Stimulated activated naive CD8-positive, alpha-beta T cell treated with anti-CD3 and anti-CD28 coated beads, Interleukin-15, amount 100 ng/mL, for 72 hours (primary cell): Measurements from ENCODE around the gene LAMB3.
"Not testable (repeated sequence)": the region's sequence is repeated elsewhere in the genome, so short reads cannot be mapped to it uniquely, and the experiment has no call there.

ENCODE experiments used
- ATAC-seq: fragments of 150-1000 bp; cut with Tn5 transposase; 2 replicates; pipeline ENCODE4 v1.10.0; 2021; ENCODE audit warnings: mild to moderate bottlenecking, moderate library complexity
- DNase-seq, 2 donors: peaks; one replicate each; pipeline ENCODE4 v3.0.0; 2021 to 2022
- H3K27ac Mint-ChIP-seq, 2 donors: one replicate each; pipeline ENCODE4 v1.8.0; 2022; ENCODE audit warnings: mild to moderate bottlenecking in 2 of 2, mixed read lengths in 2 of 2, moderate library complexity in 2 of 2
- H3K27me3 Mint-ChIP-seq: one replicate; pipeline ENCODE4 v1.8.0; 2022; ENCODE audit warnings: mixed read lengths
- H3K4me1 Mint-ChIP-seq: one replicate; pipeline ENCODE4 v1.8.0; 2022; ENCODE audit warnings: mild to moderate bottlenecking, mixed read lengths
- H3K4me3 Mint-ChIP-seq, 2 donors: one replicate each; pipeline ENCODE4 v1.8.0; 2022; ENCODE audit warnings: mild to moderate bottlenecking in 2 of 2, mixed read lengths in 2 of 2, moderate library complexity in 1 of 2
- H3K9me3 Mint-ChIP-seq, 2 donors: one replicate each; pipeline ENCODE4 v1.8.0; 2022; ENCODE audit warnings: mixed read lengths in 2 of 2

Gene LAMB3

GRCh38 chr1:209652121-209652735, at the start of gene LAMB3:
LAMB3 (minus strand) TSS chr1:209652425; CDS start chr1:209650944, 1,481 bp downstream.
- Mint-ChIP-seq H3K4me1 (peaks cover 62% of the 10 kb centered on the region), H3K4me3 (no peak within 1 kb of the TSS), H3K27me3 (peaks cover 13% of the 10 kb centered on the region), H3K27ac (peak within 1 kb of the TSS; percentile 54 to 77), H3K9me3 (no peaks in the 10 kb centered on the region)
- DNase-seq, result no peak
- peak; percentile 13 for ATAC-seq

- ATAC-seq, H3K27ac Mint-ChIP-seq, H3K4me3 Mint-ChIP-seq, DNase-seq, H3K9me3 Mint-ChIP-seq, H3K27me3 Mint-ChIP-seq: not testable (repeated sequence)
- H3K4me1 Mint-ChIP-seq, result peaks cover 67% of the 10 kb centered on the region
Measured at GRCh38 chr1:209700686-209701085, 48.5 kb upstream of the LAMB3 start.

GRCh38 chr1:209697126-209697525, 44.9 kb upstream of the LAMB3 start:
- Mint-ChIP-seq H3K4me3 (peak overlapping the region in 1 of 2 donors; percentile 4), H3K27ac (no peak overlapping the region), H3K9me3 (peaks cover 0 to 9% of the 10 kb centered on the region in 2 donors), H3K4me1 (peaks cover 75% of the 10 kb centered on the region), H3K27me3 (no peaks in the 10 kb centered on the region)
- ATAC-seq, result no peak
- no peak for DNase-seq

GRCh38 chr1:209696673-209697072, 44.4 kb upstream of the LAMB3 start:
- DNase-seq, result no peak
- no peaks in the 10 kb centered on the region for H3K27me3 Mint-ChIP-seq
- ATAC-seq, result no peak
- peaks cover 74% of the 10 kb centered on the region for H3K4me1 Mint-ChIP-seq
- H3K4me3 Mint-ChIP-seq, result peak overlapping the region; percentile 2 to 32
- H3K27ac Mint-ChIP-seq, result peak overlapping the region in 1 of 2 donors; percentile 55
- peaks cover 0 to 9% of the 10 kb centered on the region in 2 donors for H3K9me3 Mint-ChIP-seq

- ATAC-seq, result peak; percentile 75
- Mint-ChIP-seq H3K4me3 (peak overlapping the region in 1 of 2 donors; percentile 58), H3K27ac (peak overlapping the region in 1 of 2 donors; percentile 72), H3K9me3 (no peaks in the 10 kb centered on the region), H3K27me3 (no peaks in the 10 kb centered on the region), H3K4me1 (peaks cover 54% of the 10 kb centered on the region)
- DNase-seq, result peak; percentile 63 to 70
Measured at GRCh38 chr1:209692745-209693504, 40.7 kb upstream of the LAMB3 start.

- Mint-ChIP-seq H3K9me3 (no peaks in the 10 kb centered on the region), H3K4me3 (no peak overlapping the region)
- ATAC-seq, result no peak
Measured at GRCh38 chr1:209692296-209692695, 40.1 kb upstream of the LAMB3 start.

GRCh38 chr1:209691237-209691636, 39.0 kb upstream of the LAMB3 start:
- H3K27me3 Mint-ChIP-seq, result no peaks in the 10 kb centered on the region
- ATAC-seq, result no peak
- no peak overlapping the region for H3K4me3 Mint-ChIP-seq
- H3K9me3 Mint-ChIP-seq, result no peaks in the 10 kb centered on the region
- H3K4me1 Mint-ChIP-seq, result peaks cover 49% of the 10 kb centered on the region
- H3K27ac Mint-ChIP-seq, result no peak overlapping the region
- no peak for DNase-seq

More at GRCh38 chr1:209692296-209692695, 40.1 kb upstream of the LAMB3 start:
- Mint-ChIP-seq H3K4me1 (peaks cover 51% of the 10 kb centered on the region), H3K27me3 (no peaks in the 10 kb centered on the region), H3K27ac (peak overlapping the region in 1 of 2 donors; percentile 94)
- DNase-seq, result no peak

- Mint-ChIP-seq H3K4me1 (peaks cover 45% of the 10 kb centered on the region), H3K27me3 (no peaks in the 10 kb centered on the region), H3K27ac (no peak overlapping the region), H3K9me3 (no peaks in the 10 kb centered on the region), H3K4me3 (no peak overlapping the region)
- no peak for ATAC-seq
- no peak for DNase-seq
Measured at GRCh38 chr1:209689477-209689876, 37.3 kb upstream of the LAMB3 start.

GRCh38 chr1:209688746-209689234, 36.6 kb upstream of the LAMB3 start:
- H3K4me3 Mint-ChIP-seq, result no peak overlapping the region
- H3K4me1 Mint-ChIP-seq, result peaks cover 38% of the 10 kb centered on the region
- no peak overlapping the region for H3K27ac Mint-ChIP-seq
- H3K9me3 Mint-ChIP-seq, result no peaks in the 10 kb centered on the region
- no peaks in the 10 kb centered on the region for H3K27me3 Mint-ChIP-seq
- ATAC-seq (no peak), DNase-seq (no peak)

- H3K4me1 Mint-ChIP-seq, result peaks cover 21% of the 10 kb centered on the region
- peak overlapping the region in 1 of 2 donors; percentile 18 for H3K27ac Mint-ChIP-seq
- H3K9me3 Mint-ChIP-seq, result no peaks in the 10 kb centered on the region
- peak overlapping the region; percentile 62 to 70 for H3K4me3 Mint-ChIP-seq
- DNase-seq (no peak), ATAC-seq (no peak)
- H3K27me3 Mint-ChIP-seq, result no peaks in the 10 kb centered on the region
Measured at GRCh38 chr1:209686322-209686721, 34.1 kb upstream of the LAMB3 start.

GRCh38 chr1:209685821-209686220, 33.6 kb upstream of the LAMB3 start:
- Mint-ChIP-seq H3K4me1 (peaks cover 21% of the 10 kb centered on the region), H3K4me3 (peak overlapping the region; percentile 62 to 70), H3K27me3 (no peaks in the 10 kb centered on the region), H3K27ac (no peak overlapping the region), H3K9me3 (no peaks in the 10 kb centered on the region)
- DNase-seq (peak in 1 of 2 donors; percentile 36), ATAC-seq (peak; percentile 78)

GRCh38 chr1:209678981-209679539, 26.8 kb upstream of the LAMB3 start:
- Mint-ChIP-seq H3K27ac (no peak overlapping the region), H3K4me1 (peaks cover 27% of the 10 kb centered on the region), H3K4me3 (no peak overlapping the region), H3K9me3 (no peaks in the 10 kb centered on the region), H3K27me3 (peaks cover 66% of the 10 kb centered on the region)
- DNase-seq, result no peak
- ATAC-seq, result peak; percentile 35

- ATAC-seq (peak; percentile 37), DNase-seq (peak; percentile 22 to 34)
- peak overlapping the region; percentile 91 to 96 for H3K27ac Mint-ChIP-seq
Measured at GRCh38 chr1:209675565-209676154, 23.4 kb upstream of the LAMB3 start.

GRCh38 chr1:209674957-209675564, 22.8 kb upstream of the LAMB3 start, which contains the start of gene G0S2:
G0S2 (plus strand) TSS chr1:209675412; CDS start chr1:209675685, 273 bp downstream.
- H3K27ac Mint-ChIP-seq, result peak within 1 kb of the TSS; percentile 91 to 96
- peaks cover 74% of the 10 kb centered on the region for H3K27me3 Mint-ChIP-seq
- ATAC-seq (peak; percentile 80), DNase-seq (peak; percentile 52 to 76)
- peak within 1 kb of the TSS; percentile 87 to 92 for H3K4me3 Mint-ChIP-seq
- peaks cover 60% of the 10 kb centered on the region for H3K4me1 Mint-ChIP-seq
- H3K9me3 Mint-ChIP-seq, result peaks cover 5 to 6% of the 10 kb centered on the region in 2 donors

More at GRCh38 chr1:209675565-209676154, 23.4 kb upstream of the LAMB3 start:
- H3K4me3 Mint-ChIP-seq, result peak overlapping the region; percentile 87 to 92
- peaks cover 80% of the 10 kb centered on the region for H3K27me3 Mint-ChIP-seq
- peaks cover 5 to 6% of the 10 kb centered on the region in 2 donors for H3K9me3 Mint-ChIP-seq
- peaks cover 56% of the 10 kb centered on the region for H3K4me1 Mint-ChIP-seq
